Transverse colon (tissue), 4 donors: ENCODE data around the gene ATPAF2. TPM values are rescaled to one million over a fixed set of nuclear protein-coding genes. Genes with fewer than 3 reads are reported as not detected.

ENCODE experiments used
- DNase-seq: peaks from one replicate; pipeline ENCODE4 v3.0.0-alpha.2; 2019
- H3K27ac ChIP-seq, 4 donors: fragments of 200-600 bp; sonication (generic); 2 replicates each; pipeline ENCODE4 v1.5.1; 2016 to 2018; ENCODE audit warnings: inconsistent platforms in 4 of 4
- H3K27me3 ChIP-seq: fragments of 200-600 bp; sonication (generic); 2 replicates; pipeline ENCODE4 v1.5.1; 2017; ENCODE audit warnings: inconsistent platforms
- H3K36me3 ChIP-seq, 4 donors: fragments of 200-600 bp; sonication (generic); 2 replicates each; pipeline ENCODE4 v1.5.1; 2017 to 2019; ENCODE audit warnings: inconsistent platforms in 4 of 4
- H3K4me1 ChIP-seq, 4 donors: fragments of 200-600 bp; sonication (generic); 2 replicates each; pipeline ENCODE4 v1.5.1; 2017 to 2020; ENCODE audit warnings: inconsistent platforms in 4 of 4
- H3K4me3 ChIP-seq, 4 donors: fragments of 200-600 bp; sonication (generic); 1 replicate in 1 of 4; 2 replicates in 3 of 4; pipeline versions ENCODE4 v1.5.1 to v1.6.1; 2017 to 2019; ENCODE audit warnings: inconsistent platforms in 4 of 4
- H3K9me3 ChIP-seq, 2 donors: fragments of 200-600 bp; sonication (generic); 2 replicates each; pipeline ENCODE4 v1.5.1; 2017 to 2019; ENCODE audit warnings: inconsistent platforms in 2 of 2
- EP300 ChIP-seq: sonication (generic); formaldehyde crosslinking; IDR thresholded peaks from one replicate; pipeline ENCODE4 v1.6.1; 2017; ENCODE audit warnings: antibody characterized with exemption, low read depth
- POLR2A ChIP-seq: fragments of 450-650 bp; IDR thresholded peaks from one replicate; pipeline ENCODE4 v1.6.1; 2016; ENCODE audit warnings: antibody characterized with exemption, mild to moderate bottlenecking, moderate library complexity
- POLR2AphosphoS5 ChIP-seq, 3 donors: sonication (generic); formaldehyde crosslinking; IDR thresholded peaks; one replicate each; pipeline ENCODE4 v1.6.1; 2016; ENCODE audit warnings: antibody characterized with exemption in 3 of 3
- WGBS, 2 donors: methylation state at CpG; one replicate each; pipeline ENCODE4 v1.1.5; 2018; ENCODE audit warnings: low coverage in 1 of 2; 5-methylcytosine and 5-hydroxymethylcytosine counted together
- in situ Hi-C, 4 donors: fragments of 200-750 bp; cut with MboI; loops; one replicate each; pipeline versions ENCODE4 v1.15.0 to v1.15.1; 2017; ENCODE audit warnings: low sequenced_read_pairs in 3 of 4, low pct_ligation_motif_present in 1 of 4, low pct_unique_long_range_greater_than_20kb in 1 of 4
- intact Hi-C: fragments of 100-400 bp; cut with DNase I; formaldehyde crosslinking; loops from one replicate; pipeline ENCODE4 v1.15.1; 2023; ENCODE audit warnings: low total_unique reads
- total RNA-seq, 4 donors: library from RNA; depleted of rRNA; stranded (reverse); fragments of >200 nt; gene quantifications; one replicate each; pipeline ENCODE4 v1.1.0, GENCODE V29; 2016
- TF ChIP-seq, protein P1 (sequence below), 5 experiments: fragments of 200-600 bp in 3 of 5; fragments of 450-650 bp in 2 of 5; sonication (generic) in 3 of 5; IDR thresholded peaks; 1 replicate in 2 of 5; 2 replicates in 3 of 5; pipeline ENCODE4 v1.5.1; 2016 to 2017; ENCODE audit warnings: antibody characterized with exemption in 5 of 5, inconsistent platforms in 3 of 5, mild to moderate bottlenecking in 2 of 5, moderate library complexity in 1 of 5

Gene ATPAF2
- total RNA-seq, 4 donors from 2014 or later, result 17.3 to 65.1 (median 24.7) TPM

DNA sequence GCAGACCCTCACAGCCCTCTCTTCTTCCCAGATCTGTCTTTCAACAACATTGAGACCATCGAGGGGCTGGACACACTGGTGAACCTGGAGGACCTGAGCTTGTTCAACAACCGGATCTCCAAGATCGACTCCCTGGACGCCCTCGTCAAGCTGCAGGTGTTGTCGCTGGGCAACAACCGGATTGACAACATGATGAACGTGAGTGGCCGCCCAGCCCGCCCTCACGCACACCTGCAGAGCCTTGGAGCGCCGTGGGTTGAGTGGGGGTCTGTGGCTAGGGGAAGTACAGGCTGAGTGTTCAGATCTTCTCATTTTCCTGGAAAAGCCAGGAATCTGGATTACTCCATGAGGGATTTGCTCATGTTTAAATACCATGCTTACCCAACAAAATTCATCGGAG is 51.1 kb downstream of the ATPAF2 start:
- Histone ChIP-seq H3K9me3 (no peaks in the 10 kb centered on the region), H3K4me3 (no peak overlapping the region), H3K36me3 (no peaks in the 10 kb centered on the region), H3K27ac (no peak overlapping the region), H3K27me3 (no peaks in the 10 kb centered on the region), H3K4me1 (no peaks in the 10 kb centered on the region)
- intact Hi-C loops (no loop called here), in situ Hi-C loops (no loop called here)
- no peak for TF ChIP-seq POLR2AphosphoS5 (IDR thresholded peaks at IDR 0.05)
- no peak for TF ChIP-seq POLR2A
- TF ChIP-seq EP300, result no peak
- TF ChIP-seq, protein P1, sequence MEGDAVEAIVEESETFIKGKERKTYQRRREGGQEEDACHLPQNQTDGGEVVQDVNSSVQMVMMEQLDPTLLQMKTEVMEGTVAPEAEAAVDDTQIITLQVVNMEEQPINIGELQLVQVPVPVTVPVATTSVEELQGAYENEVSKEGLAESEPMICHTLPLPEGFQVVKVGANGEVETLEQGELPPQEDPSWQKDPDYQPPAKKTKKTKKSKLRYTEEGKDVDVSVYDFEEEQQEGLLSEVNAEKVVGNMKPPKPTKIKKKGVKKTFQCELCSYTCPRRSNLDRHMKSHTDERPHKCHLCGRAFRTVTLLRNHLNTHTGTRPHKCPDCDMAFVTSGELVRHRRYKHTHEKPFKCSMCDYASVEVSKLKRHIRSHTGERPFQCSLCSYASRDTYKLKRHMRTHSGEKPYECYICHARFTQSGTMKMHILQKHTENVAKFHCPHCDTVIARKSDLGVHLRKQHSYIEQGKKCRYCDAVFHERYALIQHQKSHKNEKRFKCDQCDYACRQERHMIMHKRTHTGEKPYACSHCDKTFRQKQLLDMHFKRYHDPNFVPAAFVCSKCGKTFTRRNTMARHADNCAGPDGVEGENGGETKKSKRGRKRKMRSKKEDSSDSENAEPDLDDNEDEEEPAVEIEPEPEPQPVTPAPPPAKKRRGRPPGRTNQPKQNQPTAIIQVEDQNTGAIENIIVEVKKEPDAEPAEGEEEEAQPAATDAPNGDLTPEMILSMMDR (IDR thresholded peaks at IDR 0.05), result no peak
- no peak for DNase-seq
- WGBS, 2 donors, result 70% methylated on average over 14 of the region's 14 CpGs; no CpG with 5 or more reads in 1 of the 2 donors

DNA sequence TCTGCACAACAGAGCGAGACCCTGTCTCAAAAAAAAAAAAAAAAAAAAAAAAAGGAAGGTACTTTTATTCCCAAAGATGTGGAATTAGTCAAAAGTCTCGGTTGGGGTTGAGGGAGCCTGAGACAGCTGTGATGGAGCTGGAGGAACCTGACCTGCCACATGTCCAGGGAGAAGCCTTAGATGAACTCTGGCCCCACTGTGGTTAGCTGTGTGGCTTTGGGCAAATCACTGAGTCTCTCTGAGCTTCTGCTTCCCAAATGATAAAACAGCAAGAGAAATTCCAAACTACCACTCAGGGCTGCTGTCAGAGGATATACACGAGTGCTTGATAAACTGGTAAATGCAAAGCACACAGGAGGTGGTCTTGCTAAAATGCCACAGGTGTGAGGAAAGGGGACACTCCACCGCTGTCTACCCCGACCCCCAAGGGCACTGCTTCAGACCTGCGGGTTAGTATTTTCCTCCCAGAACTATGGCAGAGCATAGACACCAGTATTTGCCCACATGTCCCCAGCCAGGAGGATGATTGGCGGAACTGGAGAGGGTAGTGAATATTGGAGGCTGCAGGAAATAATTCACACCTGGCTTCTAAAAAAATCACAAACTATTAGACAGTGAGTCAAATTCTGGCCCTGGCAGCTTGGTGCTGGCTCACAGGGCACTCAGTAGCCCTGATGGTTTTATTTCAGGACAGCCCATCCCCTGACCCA is 51.6 kb downstream of the ATPAF2 start:
- Histone ChIP-seq H3K4me1 (no peaks in the 10 kb centered on the region), H3K9me3 (no peaks in the 10 kb centered on the region), H3K4me3 (no peak overlapping the region), H3K27me3 (no peaks in the 10 kb centered on the region), H3K27ac (no peak overlapping the region), H3K36me3 (no peaks in the 10 kb centered on the region)
- TF ChIP-seq POLR2AphosphoS5 (IDR thresholded peaks at IDR 0.05) (no peak), POLR2A (no peak), EP300 (no peak)
- TF ChIP-seq, protein P1 (IDR thresholded peaks at IDR 0.05), result no peak
- no peak for DNase-seq
- intact Hi-C loops, result no loop called here
- in situ Hi-C loops, result no loop called here
- 57 to 87% methylated on average over 1 to 7 of the region's 7 CpGs for WGBS, 2 donors

DNA sequence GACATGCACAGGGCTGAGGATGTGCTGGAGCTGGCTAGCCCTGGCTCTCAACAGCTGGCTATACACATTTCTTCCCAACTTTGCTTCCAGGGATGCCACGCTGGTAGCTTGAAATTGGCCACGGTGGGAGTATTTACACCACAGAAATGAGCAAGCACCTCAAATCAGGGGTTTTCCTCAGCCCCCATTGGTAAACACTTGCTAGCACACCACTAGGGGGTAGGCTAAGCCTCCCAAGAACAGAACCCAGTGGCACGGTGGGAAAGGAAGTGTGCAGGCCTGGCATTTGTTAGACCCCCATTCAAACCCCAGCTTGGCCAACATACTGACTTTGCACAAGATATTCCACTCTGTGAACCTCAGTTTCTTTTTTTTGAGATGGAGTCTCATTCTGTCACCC is 53.4 kb downstream of the ATPAF2 start:
- 71% methylated on average over 3 of the region's 3 CpGs; no CpG with 5 or more reads in 1 of the 2 donors for WGBS, 2 donors
- Histone ChIP-seq H3K36me3 (no peaks in the 10 kb centered on the region), H3K9me3 (no peaks in the 10 kb centered on the region), H3K4me1 (no peaks in the 10 kb centered on the region), H3K4me3 (no peak overlapping the region), H3K27me3 (no peaks in the 10 kb centered on the region), H3K27ac (no peak overlapping the region)
- no peak for DNase-seq
- TF ChIP-seq POLR2A (no peak), POLR2AphosphoS5 (IDR thresholded peaks at IDR 0.05) (no peak)
- TF ChIP-seq, protein P1 (IDR thresholded peaks at IDR 0.05), result no peak
- intact Hi-C loops, result no loop called here
- in situ Hi-C loops, result no loop called here

DNA sequence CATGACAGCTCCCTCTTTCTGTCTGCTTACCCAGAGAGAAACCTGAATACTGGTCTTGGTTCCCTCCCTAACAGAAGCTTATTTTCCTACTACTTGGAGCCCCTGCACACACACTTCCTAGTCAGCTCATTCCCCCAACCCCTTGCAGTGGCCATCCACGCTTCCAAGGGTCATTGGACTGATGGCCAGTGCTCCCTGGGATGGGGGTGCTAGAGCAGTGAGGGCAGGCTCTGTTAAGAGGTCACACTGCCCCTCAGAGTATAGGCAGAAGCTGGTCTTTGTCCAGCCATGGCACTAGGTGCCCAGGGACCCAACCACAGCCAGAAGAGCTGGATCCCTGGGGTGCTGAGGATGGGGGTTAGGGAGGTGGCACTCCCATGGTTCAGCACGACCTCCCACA is 53.8 kb downstream of the ATPAF2 start:
- intact Hi-C loops, result no loop called here
- H3K9me3 ChIP-seq, result no peaks in the 10 kb centered on the region
- H3K27ac ChIP-seq, result no peak overlapping the region
- no peaks in the 10 kb centered on the region for H3K4me1 ChIP-seq
- H3K4me3 ChIP-seq, result no peak overlapping the region
- in situ Hi-C loops, result no loop called here
- no peaks in the 10 kb centered on the region for H3K27me3 ChIP-seq
- no peak for DNase-seq
- 72% methylated on average over 2 of the region's 2 CpGs; no CpG with 5 or more reads in 1 of the 2 donors for WGBS, 2 donors
- H3K36me3 ChIP-seq, result no peaks in the 10 kb centered on the region
- TF ChIP-seq POLR2AphosphoS5 (IDR thresholded peaks at IDR 0.05), result no peak
- TF ChIP-seq POLR2A, result no peak
- no peak for TF ChIP-seq EP300
- TF ChIP-seq, protein P1 (IDR thresholded peaks at IDR 0.05), result no peak
